NK-92 (cell line): Measurements from ENCODE around the gene WDR76.
A peak's percentile ranks its signal among the peaks of the same experiment; 100 is the strongest.
"Not testable (repeated sequence)": the region's sequence is repeated elsewhere in the genome, so short reads cannot be mapped to it uniquely, and the experiment has no call there.

Experiments
- DNase-seq: peaks from one replicate; lab custom pipeline; 2025; ENCODE audit not compliant: unreplicated experiment; lab: John Stamatoyannopoulos, UW

WDR76 gene

GRCh38 chr15:43815064-43815463 lies 11.7 kb upstream of the WDR76 start:
- DNase-seq, result not testable (repeated sequence)

- DNase-seq, result no peak
These were observed 5.3 kb upstream of the WDR76 start for GRCh38 chr15:43821505-43821904.

- peak; percentile 77 for DNase-seq
These were observed 2.2 kb upstream of the WDR76 start, which contains the start of gene MFAP1 for GRCh38 chr15:43824302-43825246. MFAP1 (minus strand) TSS chr15:43824690; CDS start chr15:43824569, 121 bp downstream.

- not testable (repeated sequence) for DNase-seq
These were observed 1.5 kb upstream of the WDR76 start for GRCh38 chr15:43825305-43825704.

GRCh38 chr15:43826029-43826507 lies 734 bp upstream of the WDR76 start:
- DNase-seq, result no peak

GRCh38 chr15:43828061-43828657 lies 1.4 kb downstream of the WDR76 start:
- DNase-seq, result no peak

- DNase-seq, result not testable (repeated sequence)
These were observed 3.2 kb downstream of the WDR76 start for GRCh38 chr15:43829951-43830540.

- not testable (repeated sequence) for DNase-seq
These were observed 4.0 kb downstream of the WDR76 start for GRCh38 chr15:43830691-43831275.

- DNase-seq, result not testable (repeated sequence)
These were observed 4.8 kb downstream of the WDR76 start for GRCh38 chr15:43831519-43832052.

- DNase-seq, result not testable (repeated sequence)
These were observed 5.7 kb downstream of the WDR76 start for GRCh38 chr15:43832485-43832884.

- DNase-seq, result no peak
These were observed 18.6 kb downstream of the WDR76 start for GRCh38 chr15:43845421-43845820.

GRCh38 chr15:43851251-43851650 lies 24.4 kb downstream of the WDR76 start:
- DNase-seq, result no peak

- no peak for DNase-seq
These were observed 25.8 kb downstream of the WDR76 start for GRCh38 chr15:43852607-43853006.

GRCh38 chr15:43854801-43855200 lies 28.0 kb downstream of the WDR76 start:
- no peak for DNase-seq

GRCh38 chr15:43859546-43859945 lies 32.7 kb downstream of the WDR76 start:
- DNase-seq, result no peak

GRCh38 chr15:43866636-43867035 lies 39.8 kb downstream of the WDR76 start:
- not testable (repeated sequence) for DNase-seq

GRCh38 chr15:43867096-43867495 lies 40.3 kb downstream of the WDR76 start:
- no peak for DNase-seq

GRCh38 chr15:43868406-43868805 lies 41.6 kb downstream of the WDR76 start:
- no peak for DNase-seq

GRCh38 chr15:43871835-43872234 lies 45.0 kb downstream of the WDR76 start:
- no peak for DNase-seq

GRCh38 chr15:43872416-43873020 lies 45.7 kb downstream of the WDR76 start:
- no peak for DNase-seq
